Stimulated activated CD8-positive, alpha-beta memory T cell treated with anti-CD3 and anti-CD28 coated beads, Interleukin-15, amount 100 ng/mL, for 24 hours (primary cell): ENCODE measurements around the gene GPSM1.

Experiments
- DNase-seq: peaks from one replicate; pipeline ENCODE4 v3.0.0-alpha.2; 2020; ENCODE audit warnings: low read depth

GPSM1 gene

DNA sequence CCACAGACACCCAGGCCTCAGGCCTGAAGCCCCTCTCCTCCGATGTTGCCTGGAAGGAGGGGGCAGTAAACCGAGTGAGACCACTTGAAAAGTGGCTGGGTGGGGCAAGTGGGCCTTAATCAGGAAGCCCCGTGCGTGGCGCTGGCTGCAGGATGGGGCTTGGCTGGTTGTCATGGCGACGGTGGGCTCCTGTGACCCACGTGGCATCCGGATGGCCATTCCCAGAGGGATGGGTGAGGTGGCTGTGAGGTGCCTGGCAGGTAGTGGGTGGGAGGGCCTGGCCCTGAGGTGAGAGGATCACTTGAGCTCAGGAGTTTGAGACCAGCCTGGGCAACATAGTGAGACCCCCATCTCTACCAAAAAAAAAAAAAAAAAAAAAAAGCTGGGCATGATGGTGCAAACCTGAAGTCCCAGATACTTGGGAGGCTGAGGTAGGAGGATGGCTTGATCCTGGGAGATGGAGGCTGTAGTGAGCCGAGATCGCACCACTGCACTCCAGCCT is 5.2 kb downstream of the GPSM1 start:
- DNase-seq, result no peak

DNA sequence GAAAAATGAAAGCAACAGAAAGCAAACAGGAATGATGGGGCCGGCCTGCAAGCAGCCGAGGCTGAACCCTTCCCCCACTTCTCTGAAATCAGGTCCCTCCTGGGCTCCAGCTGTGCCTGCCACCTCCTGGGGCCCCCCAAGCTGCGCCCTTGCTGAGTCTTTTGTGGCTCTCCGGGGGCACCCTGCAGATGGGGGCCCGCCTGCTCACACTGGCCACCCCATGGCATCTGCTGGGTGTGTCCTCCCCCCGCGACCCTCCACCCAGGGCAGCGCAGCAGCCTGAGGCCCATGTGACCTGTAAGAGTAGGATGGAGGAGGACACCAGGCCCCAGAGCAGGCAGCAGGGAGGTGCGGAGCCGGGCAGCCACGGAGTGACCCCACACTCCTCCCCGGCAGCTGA is 5.7 kb downstream of the GPSM1 start:
- no peak for DNase-seq

DNA sequence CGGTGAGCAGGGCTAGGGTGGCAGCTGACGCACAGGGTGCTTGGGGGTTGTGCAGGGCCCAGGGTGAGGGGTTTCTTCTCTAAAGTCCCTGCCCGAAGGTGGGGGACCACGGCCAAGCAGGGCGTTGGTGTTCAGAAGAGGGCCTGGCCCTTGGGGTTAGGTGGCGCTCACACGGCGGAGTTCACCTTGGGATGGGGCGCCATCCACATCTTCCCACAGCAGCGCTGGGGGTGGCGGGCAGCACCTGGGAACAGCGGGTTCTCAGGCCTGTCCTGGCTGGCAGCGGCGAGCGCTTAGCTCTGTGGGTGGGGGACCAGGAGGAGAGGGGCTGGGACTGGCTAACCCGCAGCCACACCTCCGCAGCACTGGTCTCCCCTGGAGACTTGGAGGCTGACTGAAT is 6.1 kb downstream of the GPSM1 start:
- no peak for DNase-seq

DNA sequence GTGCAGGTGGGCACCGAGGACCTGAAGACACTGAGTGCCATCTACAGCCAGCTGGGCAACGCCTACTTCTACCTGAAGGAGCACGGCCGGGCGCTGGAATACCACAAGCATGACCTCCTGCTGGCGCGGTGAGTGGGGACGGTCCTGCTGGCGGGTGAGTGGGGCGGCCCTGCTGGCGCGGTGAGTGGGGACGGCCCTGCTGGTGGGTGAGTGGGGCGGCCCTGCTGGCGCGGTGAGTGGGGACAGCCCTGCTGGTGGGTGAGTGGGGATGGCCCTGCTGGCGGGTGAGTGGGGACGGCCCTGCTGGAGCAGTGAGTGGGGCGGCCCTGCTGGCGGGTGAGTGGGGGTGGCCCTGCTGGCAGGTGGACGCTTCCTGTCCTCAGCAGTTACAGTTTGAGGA is 7.2 kb downstream of the GPSM1 start:
- no peak for DNase-seq

DNA sequence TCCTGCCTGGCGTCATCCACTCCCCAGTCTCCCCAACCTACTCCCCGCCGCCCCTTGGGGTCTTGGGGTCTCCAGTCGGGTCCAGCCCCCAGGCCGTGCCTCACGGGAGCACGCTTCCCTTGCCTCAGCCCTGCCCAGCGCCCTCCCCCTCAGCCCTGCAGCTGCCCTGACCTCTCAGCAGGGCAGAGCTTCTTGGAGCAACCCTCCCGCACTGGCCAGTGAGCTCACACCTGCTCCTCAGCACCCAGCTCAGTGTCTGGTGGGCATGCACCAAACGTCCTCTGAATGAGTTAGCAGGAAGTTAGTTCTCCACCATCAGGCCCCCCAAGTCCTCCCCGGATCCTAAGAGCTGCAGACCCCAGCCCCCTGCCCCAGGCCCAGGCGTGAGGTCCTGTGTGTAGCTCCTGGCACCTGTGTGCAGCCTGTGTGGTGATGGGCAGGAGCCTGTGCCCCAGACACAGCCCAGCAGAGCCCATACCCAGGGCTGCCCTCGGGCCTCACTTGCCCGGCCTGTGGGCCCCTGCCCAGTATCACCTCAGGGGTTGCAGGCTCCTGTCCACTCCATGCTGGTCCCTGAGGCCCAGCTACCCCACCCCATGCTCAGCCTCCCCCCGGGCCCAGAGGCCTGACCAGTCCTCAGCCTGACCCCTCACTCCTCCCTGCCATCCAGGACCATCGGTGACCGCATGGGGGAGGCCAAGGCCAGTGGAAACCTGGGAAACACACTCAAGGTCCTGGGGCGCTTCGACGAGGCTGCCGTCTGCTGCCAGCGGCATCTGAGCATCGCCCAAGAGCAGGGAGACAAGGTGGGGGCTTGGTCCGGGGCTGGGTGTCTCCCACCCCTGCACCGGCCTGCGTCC is 8.2 kb downstream of the GPSM1 start:
- no peak for DNase-seq

DNA sequence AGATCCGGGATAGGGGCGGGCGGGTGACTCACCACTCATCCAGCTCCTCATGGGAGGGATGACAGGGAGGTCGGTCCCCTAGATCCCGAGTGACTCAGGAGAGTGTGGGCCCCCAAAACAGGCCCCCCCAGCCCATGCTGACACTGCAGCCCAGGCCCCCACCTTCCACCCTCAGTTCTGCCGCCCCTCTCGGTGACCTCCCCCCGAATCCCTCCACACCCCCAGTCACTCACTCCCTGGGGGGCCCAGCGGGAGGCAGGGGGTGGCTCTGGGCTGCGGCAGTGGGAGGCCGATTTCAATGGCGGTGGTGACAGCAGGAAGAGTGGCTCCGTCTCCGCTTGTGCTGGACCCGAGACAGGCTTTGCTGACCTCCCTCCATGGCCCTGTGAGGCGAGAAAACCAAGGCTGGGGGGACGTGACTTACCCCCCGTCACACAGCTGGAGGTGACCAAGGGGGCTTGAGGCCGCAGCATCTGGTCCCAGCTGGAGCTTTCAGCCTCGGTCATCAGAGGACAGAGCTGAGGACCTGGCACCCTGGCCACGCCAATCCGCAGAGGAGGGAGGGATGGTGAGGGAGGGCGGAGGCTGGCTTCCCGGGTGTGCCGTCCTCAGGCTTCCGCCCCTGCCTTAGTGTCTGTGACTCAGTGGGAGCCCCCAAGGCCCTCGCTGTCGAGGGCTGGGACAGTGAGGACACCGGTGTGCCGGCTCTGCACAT is 9.0 kb downstream of the GPSM1 start:
- DNase-seq, result no peak

GRCh38 chr9:136336881-136337280 is 9.5 kb downstream of the GPSM1 start:
- DNase-seq, result no peak

DNA sequence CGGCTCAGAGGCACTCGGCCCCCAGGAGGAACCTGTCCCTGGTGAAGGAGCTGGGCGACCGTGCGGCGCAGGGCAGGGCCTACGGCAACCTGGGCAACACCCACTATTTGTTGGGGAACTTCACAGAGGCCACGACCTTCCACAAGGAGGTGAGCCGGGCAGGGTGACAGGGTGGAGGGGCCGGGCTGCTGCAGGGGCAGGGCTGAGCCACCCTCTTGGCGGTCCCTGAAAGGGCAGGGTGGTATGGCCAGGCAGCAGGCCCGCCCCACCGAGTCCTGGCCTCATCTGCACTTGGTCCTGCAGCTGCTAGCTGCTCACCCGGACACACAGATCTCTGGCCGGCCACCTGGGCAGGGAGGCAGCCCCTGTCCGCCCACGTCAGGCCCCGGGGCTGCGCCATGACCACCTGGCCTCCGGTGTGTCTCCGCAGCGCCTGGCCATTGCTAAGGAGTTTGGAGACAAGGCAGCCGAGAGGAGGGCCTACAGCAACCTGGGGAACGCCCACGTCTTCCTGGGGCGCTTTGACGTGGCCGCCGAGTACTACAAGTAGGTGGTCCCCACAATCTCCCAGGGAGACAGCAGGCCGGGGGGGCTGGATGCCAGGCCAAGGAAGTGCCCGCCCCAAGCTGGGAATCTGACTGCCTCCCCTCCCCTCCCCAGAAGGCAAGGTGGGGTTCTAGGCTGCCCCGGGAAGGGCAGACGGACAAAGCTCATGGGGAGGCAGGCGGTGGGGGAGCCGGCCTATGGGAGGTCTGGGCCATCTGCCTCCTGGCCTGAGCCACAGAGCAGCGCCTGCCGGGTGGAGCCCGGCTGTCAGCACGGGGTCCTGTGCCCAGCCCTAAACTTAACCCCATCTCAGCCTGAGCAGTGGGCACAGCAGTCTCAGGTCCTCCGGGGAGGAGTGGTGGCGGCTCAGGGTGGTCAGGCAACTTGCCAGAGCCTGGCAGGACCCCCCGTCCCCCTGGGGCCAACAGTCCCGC is 10.4 kb downstream of the GPSM1 start:
- no peak for DNase-seq

DNA sequence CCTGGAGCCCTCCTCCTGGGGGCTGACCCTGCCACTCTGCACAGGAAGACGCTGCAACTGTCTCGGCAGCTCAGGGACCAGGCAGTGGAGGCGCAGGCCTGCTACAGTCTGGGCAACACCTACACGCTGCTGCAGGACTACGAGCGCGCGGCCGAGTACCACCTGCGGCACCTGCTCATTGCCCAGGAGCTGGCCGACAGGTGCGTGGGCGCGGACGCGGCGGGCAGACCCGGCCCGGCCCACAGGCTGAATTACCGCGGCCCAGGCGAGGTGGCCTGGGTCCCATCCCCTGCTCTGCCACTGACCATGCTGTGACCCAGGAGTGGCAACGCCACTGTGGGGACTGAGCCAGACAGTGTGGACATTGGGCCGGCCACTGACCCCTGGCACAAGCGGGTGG is 11.2 kb downstream of the GPSM1 start:
- DNase-seq, result no peak

GRCh38 chr9:136339173-136339957 is 12.0 kb downstream of the GPSM1 start:
- no peak for DNase-seq

DNA sequence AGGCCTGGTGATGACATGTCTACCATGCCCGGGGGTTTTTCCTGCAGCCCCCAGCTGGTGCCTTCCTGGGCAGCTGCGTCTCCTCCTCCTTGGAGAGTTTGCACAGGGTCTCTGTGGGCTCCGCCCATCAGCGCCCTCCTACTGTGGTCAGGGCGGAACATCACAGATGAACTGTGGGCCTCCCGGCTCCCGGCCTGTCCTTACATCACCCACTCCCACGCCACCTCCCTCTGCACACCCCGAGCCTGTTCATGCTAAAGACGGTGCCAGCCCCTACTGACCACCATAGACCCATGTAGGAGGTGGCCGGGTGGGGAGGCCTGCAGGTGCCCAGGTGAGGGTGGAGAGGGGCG is 12.6 kb downstream of the GPSM1 start:
- DNase-seq, result no peak

DNA sequence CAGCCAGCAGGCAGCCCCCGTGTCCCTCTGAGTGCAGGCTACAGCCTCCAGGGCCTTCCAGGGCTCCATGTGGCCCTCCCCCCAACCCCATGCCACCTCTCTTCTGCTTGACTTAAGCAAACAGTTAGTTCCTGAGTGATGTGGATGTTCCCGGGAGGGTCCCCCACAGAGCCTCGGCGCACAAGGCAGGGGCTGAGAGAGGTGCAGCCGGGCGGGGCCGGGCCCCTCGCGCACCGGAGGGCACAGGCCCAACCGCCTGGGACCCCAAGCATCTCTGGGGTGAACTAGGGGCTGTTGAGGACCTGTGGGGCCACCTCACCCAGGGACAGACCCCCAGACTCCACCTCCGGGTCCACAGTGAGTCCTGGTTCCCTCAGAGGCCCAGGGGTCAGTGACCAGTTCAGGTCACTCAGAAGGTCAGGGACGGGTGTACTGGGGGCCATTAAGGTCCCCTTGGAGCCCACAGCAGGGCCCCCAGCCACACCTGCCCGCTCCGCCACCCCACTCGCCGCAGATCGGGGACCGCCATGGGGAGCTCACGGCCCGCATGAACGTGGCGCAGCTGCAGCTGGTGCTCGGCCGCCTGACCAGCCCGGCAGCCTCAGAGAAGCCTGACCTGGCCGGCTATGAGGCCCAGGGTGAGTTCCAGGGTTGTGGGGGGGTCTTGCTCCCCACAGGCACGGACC is 13.2 kb downstream of the GPSM1 start:
- DNase-seq, result no peak

- DNase-seq, result no peak
These were observed 13.8 kb downstream of the GPSM1 start for GRCh38 chr9:136341042-136341655.

GRCh38 chr9:136341769-136342168 is 14.4 kb downstream of the GPSM1 start:
- no peak for DNase-seq

GRCh38 chr9:136342181-136343120 is 15.1 kb downstream of the GPSM1 start:
- DNase-seq, result peak; percentile 45

DNA sequence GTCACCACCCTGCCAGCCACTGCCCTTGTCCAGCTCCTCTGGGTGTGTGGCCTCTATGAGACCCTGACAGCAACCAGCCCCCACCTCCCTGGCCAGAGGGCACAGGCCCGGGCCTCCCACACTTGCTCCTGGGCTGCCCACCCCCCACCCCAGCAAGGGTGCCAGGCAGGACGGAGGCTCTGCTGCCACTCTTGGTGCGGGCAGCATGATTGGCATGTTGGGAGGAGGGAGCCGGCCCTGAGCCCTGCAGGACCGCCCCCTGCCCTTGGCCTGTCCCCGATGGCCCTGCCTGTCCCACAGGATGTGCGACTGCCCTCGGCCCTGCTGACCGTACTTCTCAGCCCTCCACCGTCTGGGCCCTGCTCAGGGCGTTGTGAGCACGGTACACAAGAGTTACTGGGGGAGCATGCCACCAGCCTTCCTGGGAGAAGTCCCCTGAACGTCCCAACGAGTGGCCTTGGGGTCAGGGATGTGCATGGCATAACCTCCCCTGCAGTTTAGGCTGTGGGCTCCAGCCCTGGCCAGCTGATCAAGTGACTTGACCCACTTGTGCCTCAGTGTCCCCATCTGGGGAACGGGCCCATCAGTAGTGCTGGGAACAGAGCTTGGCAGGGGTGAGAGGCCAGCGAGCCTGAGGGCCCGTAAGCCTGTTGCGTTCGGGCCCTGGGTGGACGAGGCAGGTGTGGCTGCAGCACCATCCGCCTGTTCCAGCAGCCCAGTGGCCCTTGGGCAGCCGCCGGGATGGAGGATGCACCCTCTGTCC is 16.0 kb downstream of the GPSM1 start:
- DNase-seq, result no peak

DNA sequence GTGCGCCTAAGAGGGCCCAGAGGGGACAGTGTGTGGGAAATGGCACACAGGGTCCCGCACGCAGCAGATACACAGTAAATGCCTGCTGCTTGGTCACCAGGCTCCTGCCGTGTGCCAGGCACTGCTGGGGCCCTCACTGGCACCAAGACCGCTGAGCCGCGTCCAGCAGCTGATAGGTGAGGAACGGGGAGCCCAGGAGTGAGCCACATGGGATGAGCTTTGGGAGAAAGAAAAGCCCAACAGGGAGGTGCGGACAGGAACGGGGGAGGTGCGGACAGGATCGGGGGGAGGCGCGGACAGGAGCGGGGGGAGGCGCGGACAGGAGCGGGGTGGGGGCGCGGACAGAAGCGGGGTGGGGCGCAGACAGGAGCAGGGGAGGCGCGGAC is 16.5 kb downstream of the GPSM1 start:
- no peak for DNase-seq

GRCh38 chr9:136344544-136345280 is 17.4 kb downstream of the GPSM1 start:
- DNase-seq, result no peak
